ENCODE data around the gene SLC38A11.

DNA sequence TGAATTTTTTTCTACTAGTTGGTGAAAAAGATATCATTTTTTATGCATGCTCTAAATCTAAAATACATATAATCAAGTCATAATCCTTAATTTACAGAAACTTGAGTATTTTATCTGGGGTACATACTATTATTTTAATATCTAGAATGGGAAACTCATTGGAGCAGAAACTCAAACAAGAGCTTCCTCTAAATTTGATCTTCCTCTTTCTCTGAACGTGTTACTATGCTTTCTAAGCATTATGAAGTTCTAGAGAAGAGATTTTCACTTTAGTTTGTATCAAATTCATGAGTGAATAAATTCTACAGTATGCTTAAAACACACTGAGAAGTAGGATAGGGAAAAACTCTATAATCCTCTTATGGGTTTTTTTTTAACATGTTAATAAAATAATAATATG lies 20.6 kb upstream of the SLC38A11 start:
- TF ChIP-seq EZH2 (IDR thresholded peaks at IDR 0.05; ENCODE audit: low read length, missing control alignments) (no peak), CTCF (conservative IDR thresholded peaks at IDR 0.05 in 1 of 2, IDR thresholded peaks at IDR 0.05 in 1 of 2; ENCODE audit: low read depth in 1 of 2, low read length in 2 of 2) (no peak)

Data from fibroblast of lung (primary cell).